ENCODE measurements around the gene SUPT4H1. TPM values are rescaled to one million over a fixed set of nuclear protein-coding genes. Genes with fewer than 3 reads are reported as not detected.
A peak's percentile ranks its signal among the peaks of the same experiment; 100 is the strongest.

SUPT4H1 gene
- total and polyA plus RNA-seq, 9 of the 15 experiments (the other 6 are each of a cell fraction or from before 2014, with no cell fraction given): 62.1 to 320 (median 117) TPM

DNA sequence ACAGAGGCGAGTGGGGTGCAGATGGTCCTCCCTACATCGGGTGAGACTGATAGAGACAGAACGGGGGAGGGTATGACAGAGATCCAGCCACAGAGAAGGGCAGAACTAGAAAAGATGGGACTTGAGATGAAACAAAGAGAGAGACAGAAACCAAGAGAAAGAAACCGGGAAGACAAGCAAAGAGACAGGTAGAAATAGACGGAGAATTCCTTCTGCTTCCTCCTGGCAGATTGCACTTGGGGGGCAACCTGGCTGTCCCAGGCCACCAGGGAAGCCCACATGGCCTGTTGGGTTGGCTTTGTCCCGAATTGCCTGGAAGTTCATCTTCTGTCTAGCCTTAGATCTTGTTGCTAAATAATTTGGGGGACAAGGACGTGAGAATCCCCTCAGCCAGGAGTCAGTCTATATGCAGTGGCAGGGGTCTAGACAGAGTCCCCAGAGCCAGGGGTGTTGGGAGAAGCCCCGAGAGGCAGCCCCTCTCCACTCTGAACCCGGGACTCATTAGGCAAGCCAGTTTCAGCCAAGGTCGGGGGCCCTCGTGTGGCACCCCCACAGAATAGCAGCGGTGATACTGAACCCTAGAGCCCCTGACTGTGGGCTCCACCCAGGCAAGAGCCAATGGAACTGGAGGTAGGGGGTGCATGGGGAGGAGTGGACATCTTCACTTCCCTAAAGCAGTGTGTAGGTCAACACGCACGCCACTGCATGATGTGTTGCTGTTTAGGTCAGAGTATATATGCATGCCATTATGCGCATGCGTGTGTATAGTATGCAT lies 22.8 kb downstream of the SUPT4H1 start (continued):
- TF ChIP-seq MYBL2 (IDR thresholded peaks at IDR 0.05; ENCODE audit: low read depth) (no peak), MYBL2 (CRISPR knock-in tag; IDR thresholded peaks at IDR 0.05; ENCODE audit: borderline replicate concordance) (no peak), HNRNPLL (IDR thresholded peaks at IDR 0.05; ENCODE audit: low read depth, low read length, poor library complexity, severe bottlenecking) (no peak), ZBTB17 (CRISPR knock-in tag; IDR thresholded peaks at IDR 0.05) (peak; percentile 86), BRD4 (IDR thresholded peaks at IDR 0.05) (no peak), ZBTB7A (IDR thresholded peaks at IDR 0.05; ENCODE audit: borderline replicate concordance, control insufficient read depth, low read depth, low read length) (peak; percentile 96), SMAD1 (IDR thresholded peaks at IDR 0.05; ENCODE audit: low read depth, low read length, partially characterized antibody) (peak; percentile 84), EP300 (IDR thresholded peaks at IDR 0.05; ENCODE audit: low read length) (no peak), CXXC5 (CRISPR knock-in tag; IDR thresholded peaks at IDR 0.05) (peak; percentile 50), SETDB1 (IDR thresholded peaks at IDR 0.05; ENCODE audit: low read length) (peak; percentile 38), CBFB (CRISPR knock-in tag; IDR thresholded peaks at IDR 0.05) (peak; percentile 85; the same call in 1 of the 2 replicates), WHSC1 (IDR thresholded peaks at IDR 0.05; ENCODE audit: low read length) (no peak), PTTG1 (tag; IDR thresholded peaks at IDR 0.05; ENCODE audit: low read depth) (no peak), DNMT1 (IDR thresholded peaks at IDR 0.05) (peak; percentile 35; the same call in 1 of the 2 replicates), SMARCA5 (IDR thresholded peaks at IDR 0.05) (no peak), ZNF12 (CRISPR knock-in tag; IDR thresholded peaks at IDR 0.05) (no peak), ZNF316 (IDR thresholded peaks at IDR 0.05) (no peak), ZNF311 (CRISPR knock-in tag; IDR thresholded peaks at IDR 0.05) (no peak)
- TF ChIP-seq, protein P1, sequence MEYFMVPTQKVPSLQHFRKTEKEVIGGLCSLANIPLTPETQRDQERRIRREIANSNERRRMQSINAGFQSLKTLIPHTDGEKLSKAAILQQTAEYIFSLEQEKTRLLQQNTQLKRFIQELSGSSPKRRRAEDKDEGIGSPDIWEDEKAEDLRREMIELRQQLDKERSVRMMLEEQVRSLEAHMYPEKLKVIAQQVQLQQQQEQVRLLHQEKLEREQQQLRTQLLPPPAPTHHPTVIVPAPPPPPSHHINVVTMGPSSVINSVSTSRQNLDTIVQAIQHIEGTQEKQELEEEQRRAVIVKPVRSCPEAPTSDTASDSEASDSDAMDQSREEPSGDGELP (CRISPR knock-in tag; IDR thresholded peaks at IDR 0.05; ENCODE audit: borderline replicate concordance): peak; percentile 56
- TF ChIP-seq, protein P2, sequence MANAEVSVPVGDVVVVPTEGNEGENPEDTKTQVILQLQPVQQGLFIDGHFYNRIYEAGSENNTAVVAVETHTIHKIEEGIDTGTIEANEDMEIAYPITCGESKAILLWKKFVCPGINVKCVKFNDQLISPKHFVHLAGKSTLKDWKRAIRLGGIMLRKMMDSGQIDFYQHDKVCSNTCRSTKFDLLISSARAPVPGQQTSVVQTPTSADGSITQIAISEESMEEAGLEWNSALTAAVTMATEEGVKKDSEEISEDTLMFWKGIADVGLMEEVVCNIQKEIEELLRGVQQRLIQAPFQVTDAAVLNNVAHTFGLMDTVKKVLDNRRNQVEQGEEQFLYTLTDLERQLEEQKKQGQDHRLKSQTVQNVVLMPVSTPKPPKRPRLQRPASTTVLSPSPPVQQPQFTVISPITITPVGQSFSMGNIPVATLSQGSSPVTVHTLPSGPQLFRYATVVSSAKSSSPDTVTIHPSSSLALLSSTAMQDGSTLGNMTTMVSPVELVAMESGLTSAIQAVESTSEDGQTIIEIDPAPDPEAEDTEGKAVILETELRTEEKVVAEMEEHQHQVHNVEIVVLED (CRISPR knock-in tag; IDR thresholded peaks at IDR 0.05): no peak
- TF ChIP-seq, protein P3, sequence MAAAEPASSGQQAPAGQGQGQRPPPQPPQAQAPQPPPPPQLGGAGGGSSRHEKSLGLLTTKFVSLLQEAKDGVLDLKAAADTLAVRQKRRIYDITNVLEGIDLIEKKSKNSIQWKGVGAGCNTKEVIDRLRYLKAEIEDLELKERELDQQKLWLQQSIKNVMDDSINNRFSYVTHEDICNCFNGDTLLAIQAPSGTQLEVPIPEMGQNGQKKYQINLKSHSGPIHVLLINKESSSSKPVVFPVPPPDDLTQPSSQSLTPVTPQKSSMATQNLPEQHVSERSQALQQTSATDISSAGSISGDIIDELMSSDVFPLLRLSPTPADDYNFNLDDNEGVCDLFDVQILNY (CRISPR knock-in tag; IDR thresholded peaks at IDR 0.05): no peak
- TF ChIP-seq, protein P4, sequence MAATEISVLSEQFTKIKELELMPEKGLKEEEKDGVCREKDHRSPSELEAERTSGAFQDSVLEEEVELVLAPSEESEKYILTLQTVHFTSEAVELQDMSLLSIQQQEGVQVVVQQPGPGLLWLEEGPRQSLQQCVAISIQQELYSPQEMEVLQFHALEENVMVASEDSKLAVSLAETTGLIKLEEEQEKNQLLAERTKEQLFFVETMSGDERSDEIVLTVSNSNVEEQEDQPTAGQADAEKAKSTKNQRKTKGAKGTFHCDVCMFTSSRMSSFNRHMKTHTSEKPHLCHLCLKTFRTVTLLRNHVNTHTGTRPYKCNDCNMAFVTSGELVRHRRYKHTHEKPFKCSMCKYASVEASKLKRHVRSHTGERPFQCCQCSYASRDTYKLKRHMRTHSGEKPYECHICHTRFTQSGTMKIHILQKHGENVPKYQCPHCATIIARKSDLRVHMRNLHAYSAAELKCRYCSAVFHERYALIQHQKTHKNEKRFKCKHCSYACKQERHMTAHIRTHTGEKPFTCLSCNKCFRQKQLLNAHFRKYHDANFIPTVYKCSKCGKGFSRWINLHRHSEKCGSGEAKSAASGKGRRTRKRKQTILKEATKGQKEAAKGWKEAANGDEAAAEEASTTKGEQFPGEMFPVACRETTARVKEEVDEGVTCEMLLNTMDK (IDR thresholded peaks at IDR 0.05; ENCODE audit: borderline replicate concordance, insufficient read depth, low read depth, low read length, poor library complexity, severe bottlenecking): peak; percentile 52
- TF ChIP-seq, protein P5, sequence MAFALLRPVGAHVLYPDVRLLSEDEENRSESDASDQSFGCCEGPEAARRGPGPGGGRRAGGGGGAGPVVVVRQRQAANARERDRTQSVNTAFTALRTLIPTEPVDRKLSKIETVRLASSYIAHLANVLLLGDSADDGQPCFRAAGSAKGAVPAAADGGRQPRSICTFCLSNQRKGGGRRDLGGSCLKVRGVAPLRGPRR (CRISPR knock-in tag; IDR thresholded peaks at IDR 0.05): no peak
